GM23338 (cell line): ENCODE results near the gene ADCY1.

Source experiments
- CREB1 ChIP-seq: fragments of 250-450 bp; sonication (Bioruptor Pico); IDR thresholded peaks from 2 replicates; pipeline ENCODE4 v1.5.0; 2020; ENCODE audit warnings: low read depth, mild to moderate bottlenecking, moderate library complexity
- CTCF ChIP-seq, 2 experiments: fragments of 200-600 bp in 1 of 2; sonication (generic) in 1 of 2; conservative IDR thresholded peaks; 2 replicates each; pipeline versions ENCODE4 v1.5.1 to v1.6.1; 2016 to 2017; ENCODE audit warnings: antibody characterized with exemption in 2 of 2, low read depth in 2 of 2, mild to moderate bottlenecking in 2 of 2, moderate library complexity in 1 of 2
- EZH2 ChIP-seq: fragments of 200-600 bp; sonication (generic); IDR thresholded peaks from one replicate; pipeline ENCODE4 v1.8.0; 2017; ENCODE audit warnings: antibody characterized with exemption, mild to moderate bottlenecking, low read depth; ENCODE audit not compliant: unreplicated experiment
- EZH2phosphoT487 ChIP-seq: fragments of 200-600 bp; sonication (generic); IDR thresholded peaks from one replicate; pipeline ENCODE4 v1.8.1; 2018; ENCODE audit warnings: antibody characterized with exemption; ENCODE audit not compliant: unreplicated experiment
- JUNB ChIP-seq: IDR thresholded peaks from one replicate; pipeline ENCODE4 v1.6.1; 2016; ENCODE audit warnings: antibody characterized with exemption; ENCODE audit not compliant: unreplicated experiment
- NANOG ChIP-seq: IDR thresholded peaks from 2 replicates; pipeline ENCODE4 v1.6.1; 2016; ENCODE audit warnings: antibody characterized with exemption, borderline replicate concordance
- POLR2AphosphoS5 ChIP-seq: IDR thresholded peaks from 2 replicates; pipeline ENCODE4 v1.6.1; 2016; ENCODE audit warnings: antibody characterized with exemption, low read depth
- REST ChIP-seq: IDR thresholded peaks from one replicate; pipeline ENCODE4 v1.6.1; 2018; ENCODE audit warnings: antibody characterized with exemption; ENCODE audit not compliant: unreplicated experiment
- STAT1 ChIP-seq: IDR thresholded peaks from one replicate; pipeline ENCODE4 v1.6.1; 2016; ENCODE audit warnings: antibody characterized with exemption; ENCODE audit not compliant: unreplicated experiment
- ZNF114 ChIP-seq: fragments of 250-450 bp; sonication (Bioruptor Pico); IDR thresholded peaks from 2 replicates; pipeline ENCODE4 v1.5.0; 2020; ENCODE audit warnings: mild to moderate bottlenecking, moderate library complexity
- ZNF331 ChIP-seq: fragments of 250-450 bp; sonication (Bioruptor Pico); IDR thresholded peaks from 2 replicates; pipeline ENCODE4 v1.5.0; 2020; ENCODE audit warnings: low read depth, mild to moderate bottlenecking, moderate library complexity
- ZNF462 ChIP-seq: fragments of 250-450 bp; sonication (Bioruptor Pico); IDR thresholded peaks from 2 replicates; pipeline ENCODE4 v1.5.0; 2020; ENCODE audit warnings: mild to moderate bottlenecking, moderate library complexity
- TF ChIP-seq, protein P1 (sequence below): IDR thresholded peaks from 2 replicates; pipeline ENCODE4 v1.6.1; 2016; ENCODE audit warnings: antibody characterized with exemption

DNA sequence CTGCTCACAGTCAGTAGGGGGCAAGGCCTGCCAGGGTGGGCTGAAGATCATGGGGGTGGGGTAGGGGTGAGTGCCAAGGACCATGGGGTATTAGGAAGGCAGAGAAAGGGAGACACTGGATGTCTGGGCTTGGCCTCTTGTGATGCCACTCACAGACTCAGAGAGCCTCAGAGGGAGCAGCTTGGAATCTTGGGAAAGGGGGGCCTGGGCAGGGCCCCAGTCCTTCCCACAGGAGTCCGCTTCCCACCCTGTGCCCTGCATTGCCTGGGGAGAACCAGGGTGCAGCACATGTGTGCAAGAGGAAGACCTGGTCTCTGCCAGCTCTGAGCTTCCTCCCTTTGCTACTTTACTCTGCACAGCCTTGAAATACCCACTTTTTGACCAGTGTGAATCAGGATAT, 4.3 kb downstream of the ADCY1 start:
- no peak for TF ChIP-seq CTCF (conservative IDR thresholded peaks at IDR 0.05; ENCODE audit: low read depth in 2 of 2)
- no peak for TF ChIP-seq EZH2
- no peak for TF ChIP-seq POLR2AphosphoS5
- TF ChIP-seq ZNF114 (CRISPR knock-in tag) = no peak
- no peak for TF ChIP-seq EZH2phosphoT487
- no peak for TF ChIP-seq NANOG
- TF ChIP-seq REST = no peak
- TF ChIP-seq, protein P1, sequence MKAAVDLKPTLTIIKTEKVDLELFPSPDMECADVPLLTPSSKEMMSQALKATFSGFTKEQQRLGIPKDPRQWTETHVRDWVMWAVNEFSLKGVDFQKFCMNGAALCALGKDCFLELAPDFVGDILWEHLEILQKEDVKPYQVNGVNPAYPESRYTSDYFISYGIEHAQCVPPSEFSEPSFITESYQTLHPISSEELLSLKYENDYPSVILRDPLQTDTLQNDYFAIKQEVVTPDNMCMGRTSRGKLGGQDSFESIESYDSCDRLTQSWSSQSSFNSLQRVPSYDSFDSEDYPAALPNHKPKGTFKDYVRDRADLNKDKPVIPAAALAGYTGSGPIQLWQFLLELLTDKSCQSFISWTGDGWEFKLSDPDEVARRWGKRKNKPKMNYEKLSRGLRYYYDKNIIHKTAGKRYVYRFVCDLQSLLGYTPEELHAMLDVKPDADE = no peak
- no peak for TF ChIP-seq JUNB
- no peak for TF ChIP-seq ZNF331 (CRISPR knock-in tag)
- TF ChIP-seq STAT1 = no peak
- no peak for TF ChIP-seq CREB1 (CRISPR knock-in tag)
- TF ChIP-seq ZNF462 = no peak
